GM08714 (cell line): ENCODE data around the gene ADGRG1.

Experiments used
- H3K4me3 ChIP-seq: fragments of 200-500 bp; sonication (Bioruptor generic); 2 replicates; pipeline ENCODE4 v1.5.1; 2014; ENCODE audit warnings: mild to moderate bottlenecking, low read length, inconsistent platforms
- ZNF274 ChIP-seq: IDR thresholded peaks from 2 replicates; pipeline ENCODE4 v1.6.1; 2012; ENCODE audit warnings: mild to moderate bottlenecking, low read depth, low read length

The ADGRG1 gene

GRCh38 chr16:57687363-57687929, 59.0 kb downstream of the ADGRG1 start:
- TF ChIP-seq ZNF274 = no peak
- no peak overlapping the region for H3K4me3 ChIP-seq

DNA sequence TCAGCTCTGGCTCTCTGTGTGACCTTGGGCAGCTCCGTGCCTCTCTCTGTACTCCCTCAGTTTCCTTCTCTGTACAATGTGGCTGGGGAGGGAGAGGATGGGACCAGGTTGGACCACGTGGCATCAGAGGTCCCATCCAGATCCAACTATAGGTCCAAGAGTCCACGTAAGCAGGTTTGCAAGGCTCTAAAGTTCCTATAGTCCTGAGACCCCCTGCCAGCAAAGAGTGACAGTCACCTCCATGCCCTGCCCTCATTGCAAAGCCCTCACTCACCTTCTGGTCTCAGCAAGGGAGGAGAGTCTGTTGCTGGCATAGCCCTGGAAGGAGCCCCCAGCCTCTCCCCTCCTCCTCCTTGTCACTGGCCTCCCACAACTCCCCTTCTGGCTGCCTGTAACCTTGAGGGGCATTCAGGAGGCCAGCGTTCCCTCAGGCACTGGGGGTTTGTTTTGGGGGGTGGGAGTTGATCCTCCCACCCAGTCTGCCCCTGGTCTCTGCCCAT, 60.1 kb downstream of the ADGRG1 start:
- H3K4me3 ChIP-seq = no peak overlapping the region
- no peak for TF ChIP-seq ZNF274

DNA sequence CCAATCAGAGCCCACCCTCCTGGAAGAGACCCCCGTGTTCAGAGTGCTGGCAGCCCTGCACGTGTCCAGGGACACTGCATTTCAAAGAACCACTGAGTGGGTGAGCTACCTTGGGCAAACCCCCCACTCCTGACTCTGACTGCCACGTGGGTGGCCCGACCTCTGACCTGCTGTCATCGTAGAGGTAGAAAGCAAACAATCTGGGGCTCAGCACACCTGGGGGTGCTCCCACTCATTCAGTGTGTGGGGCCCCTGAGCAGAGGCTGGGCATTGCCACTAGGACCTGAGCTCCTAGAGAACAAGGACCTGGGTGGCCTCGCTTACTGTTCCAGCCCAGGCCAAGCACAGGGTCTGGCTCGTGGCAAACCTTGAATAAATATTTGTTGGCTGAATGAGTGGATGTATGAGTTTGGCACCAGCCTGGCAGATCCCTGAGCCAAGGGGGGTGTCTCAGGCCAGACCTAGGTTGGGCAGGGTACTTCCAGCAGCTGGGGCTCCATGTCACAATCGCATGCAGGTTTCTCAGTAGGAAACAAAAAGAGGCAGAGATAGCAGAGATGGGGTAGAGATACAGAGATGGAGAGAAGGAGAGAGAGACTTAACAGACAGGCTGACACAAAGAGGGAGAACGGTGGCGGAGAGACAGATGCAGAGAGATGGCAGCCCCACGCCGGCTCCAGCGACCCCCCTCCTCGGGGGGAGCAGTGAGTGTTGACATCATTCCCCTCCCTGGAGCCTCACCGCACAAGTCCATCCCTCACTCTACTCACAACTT, 60.7 kb downstream of the ADGRG1 start:
- TF ChIP-seq ZNF274 = no peak
- H3K4me3 ChIP-seq = no peak overlapping the region

GRCh38 chr16:57689762-57690558, 61.5 kb downstream of the ADGRG1 start:
- TF ChIP-seq ZNF274 = no peak
- no peak overlapping the region; the same call in 1 of the 2 replicates for H3K4me3 ChIP-seq

DNA sequence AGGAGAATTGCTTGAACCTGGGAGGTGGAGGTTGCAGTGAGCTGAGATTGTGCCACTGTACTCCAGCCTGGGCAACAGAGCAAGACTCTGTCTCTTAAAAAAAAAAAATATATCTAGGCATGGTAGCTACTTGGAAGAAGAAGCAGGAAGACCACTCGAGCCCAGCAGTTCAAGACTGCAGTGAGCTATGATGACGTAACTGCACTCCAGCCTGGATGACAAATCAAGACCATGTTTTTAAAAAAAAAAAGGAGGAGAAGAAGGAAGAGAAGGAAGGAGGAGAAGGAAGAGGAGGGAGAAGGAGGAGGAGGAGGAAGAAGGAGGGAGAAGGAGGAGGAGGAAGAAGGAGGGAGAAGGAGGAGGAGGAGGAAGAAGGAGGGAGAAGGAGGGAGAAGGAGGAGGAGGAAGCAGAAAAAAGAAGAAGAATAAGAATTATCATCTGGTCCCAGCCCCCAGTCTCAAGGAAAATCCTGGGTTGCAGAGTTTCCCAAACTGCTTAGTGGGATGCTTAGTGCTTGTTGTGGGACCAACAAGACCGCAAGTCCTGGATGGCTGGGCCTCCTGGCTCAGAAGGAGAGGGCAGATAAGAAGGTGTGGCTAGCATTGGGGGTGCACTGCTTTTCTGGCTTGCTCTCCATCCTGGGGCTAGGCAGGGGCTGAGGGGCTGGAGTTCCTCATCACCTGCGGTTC, 62.5 kb downstream of the ADGRG1 start:
- no peak overlapping the region for H3K4me3 ChIP-seq
- TF ChIP-seq ZNF274 = no peak

- TF ChIP-seq ZNF274 = no peak
- no peak overlapping the region for H3K4me3 ChIP-seq
Measured at GRCh38 chr16:57692636-57693035, 64.2 kb downstream of the ADGRG1 start.

DNA sequence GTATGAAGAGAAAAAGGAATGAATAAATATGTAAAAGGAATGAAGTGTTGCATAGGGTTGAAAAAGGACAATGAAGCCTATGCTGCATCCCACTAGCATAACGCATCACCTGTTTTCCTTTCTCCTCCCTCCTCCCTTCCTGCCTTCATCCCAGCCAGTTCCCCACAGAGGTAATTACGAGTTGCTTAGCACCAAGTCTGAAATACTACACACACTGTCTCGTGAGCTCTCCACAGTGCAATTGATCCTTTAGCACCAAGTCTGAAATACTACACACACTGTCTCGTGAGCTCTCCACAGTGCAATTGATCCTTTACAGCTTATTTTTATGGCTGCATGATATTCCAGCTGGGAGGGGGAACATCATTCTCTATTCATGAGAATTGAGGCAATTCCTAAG, 65.1 kb downstream of the ADGRG1 start:
- TF ChIP-seq ZNF274 = no peak
- H3K4me3 ChIP-seq = no peak overlapping the region

DNA sequence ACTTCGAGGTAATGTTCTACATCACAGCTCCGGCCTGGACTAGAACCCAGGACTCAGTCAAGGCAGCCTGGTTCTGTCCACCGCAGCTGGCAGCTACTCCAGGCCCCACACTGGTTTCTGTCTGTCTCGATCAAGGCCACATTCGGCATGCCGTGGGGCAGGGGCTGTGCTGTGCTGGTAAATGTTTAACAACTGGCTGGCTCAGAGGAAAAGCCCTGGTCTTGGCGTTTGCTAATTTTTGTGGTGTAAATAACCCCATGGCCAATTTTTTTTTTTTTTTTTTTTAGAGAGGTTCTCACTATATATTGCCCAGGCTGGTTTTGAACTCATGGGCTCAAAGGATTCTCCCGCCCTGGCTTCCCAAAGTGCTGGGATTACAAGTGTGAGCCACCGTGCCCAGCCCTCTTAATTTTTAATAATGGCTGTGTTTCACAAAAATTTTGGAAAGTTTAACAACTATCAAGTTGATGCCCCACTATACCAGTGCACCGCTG, 65.8 kb downstream of the ADGRG1 start:
- no peak overlapping the region for H3K4me3 ChIP-seq
- no peak for TF ChIP-seq ZNF274

GRCh38 chr16:57694725-57695679, 66.6 kb downstream of the ADGRG1 start, which contains the start of gene DRC7:
Gene DRC7 (plus strand): TSS chr16:57694806. CDS start chr16:57697950, 3,144 bp downstream.
- no peak for TF ChIP-seq ZNF274
- no peak within 1 kb of the TSS for H3K4me3 ChIP-seq

DNA sequence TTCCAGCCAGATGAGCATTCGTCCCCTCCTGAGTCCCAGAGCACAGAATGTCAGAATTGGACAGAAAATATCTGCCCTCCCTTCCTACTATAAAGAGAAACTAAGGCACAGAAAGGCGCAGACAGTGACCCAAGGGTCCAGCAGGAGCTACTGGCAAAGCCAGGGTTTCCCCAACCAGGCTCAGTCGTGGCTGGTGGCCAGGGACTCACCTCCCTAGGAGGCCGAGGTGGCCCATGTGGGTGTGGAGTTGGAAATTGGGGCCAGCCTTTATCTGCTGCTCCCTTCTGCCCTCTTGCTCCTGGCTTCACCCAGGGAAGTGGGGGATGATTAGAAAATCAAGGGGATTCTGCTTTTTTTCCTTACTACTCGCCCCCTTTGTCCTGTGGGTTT, 67.2 kb downstream of the ADGRG1 start:
- no peak overlapping the region for H3K4me3 ChIP-seq
- no peak for TF ChIP-seq ZNF274

DNA sequence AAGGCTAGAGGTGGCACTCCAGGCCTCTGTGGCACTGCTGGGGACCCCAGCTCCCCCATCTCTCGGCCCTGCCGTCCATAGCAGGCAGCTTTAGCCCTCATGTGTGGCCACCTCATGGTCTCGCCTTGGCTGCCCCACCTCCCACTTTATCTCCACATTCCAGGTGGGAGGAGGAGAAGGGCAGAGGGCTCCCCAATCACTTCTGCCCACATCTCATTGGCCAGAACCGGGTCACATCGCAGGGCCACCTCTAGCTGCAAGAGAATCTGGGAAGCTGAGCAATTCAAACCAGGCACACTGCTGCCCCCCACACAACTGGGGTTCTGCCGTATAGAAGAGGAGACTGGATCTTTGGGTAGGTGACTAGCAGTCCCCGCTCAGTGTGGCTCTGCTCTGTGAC, 67.8 kb downstream of the ADGRG1 start:
- H3K4me3 ChIP-seq = no peak overlapping the region
- no peak for TF ChIP-seq ZNF274

- H3K4me3 ChIP-seq = no peak overlapping the region
- TF ChIP-seq ZNF274 = no peak
Measured at GRCh38 chr16:57697896-57698537, 69.6 kb downstream of the ADGRG1 start.

- no peak for TF ChIP-seq ZNF274
- no peak overlapping the region for H3K4me3 ChIP-seq
Measured at GRCh38 chr16:57698812-57699405, 70.5 kb downstream of the ADGRG1 start.
